Measurements from ENCODE around the gene ZZZ3. TPM values are rescaled to one million over a fixed set of nuclear protein-coding genes. Genes with fewer than 3 reads are reported as not detected.

Gene ZZZ3
- total and polyA plus RNA-seq, 7 donors = 8.6 to 29.9 (median 25.0) TPM

DNA sequence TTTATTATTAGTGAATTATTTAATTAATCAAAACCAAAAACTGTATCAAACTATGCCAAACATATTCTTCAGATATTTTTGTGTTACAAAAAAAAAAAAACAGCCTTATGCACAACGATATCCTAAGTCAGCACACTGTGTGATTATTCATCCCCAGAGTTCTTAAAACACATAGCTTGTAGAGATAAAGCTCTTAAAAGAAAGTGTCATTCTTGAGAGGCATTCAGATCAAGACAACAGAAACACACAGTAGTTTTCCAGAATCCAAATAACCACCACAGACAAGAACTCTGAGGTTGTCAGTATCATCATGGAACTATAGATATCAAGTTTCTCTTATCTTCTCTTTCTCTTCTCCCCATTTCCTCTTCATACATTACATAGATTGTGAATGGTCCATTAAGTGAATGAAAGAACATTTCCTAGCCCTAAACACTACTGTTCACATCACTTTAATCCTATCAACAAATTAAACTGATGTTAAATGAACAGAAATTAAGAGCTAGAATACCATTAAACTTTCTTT lies 13.5 kb downstream of the ZZZ3 start:
- ATAC-seq (no peak), DNase-seq (no peak)
- Histone ChIP-seq H3K9me3 (no peaks in the 10 kb centered on the region), H3K36me3 (ENCODE audit: insufficient read depth in 1 of 2, low read depth in 1 of 2) (no peaks in the 10 kb centered on the region), H3K27ac (no peak overlapping the region), H3K4me3 (no peak overlapping the region), H3K27me3 (ENCODE audit: insufficient read depth in 3 of 3, low read length in 2 of 3) (no peaks in the 10 kb centered on the region), H3K4me1 (peaks cover 34% of the 10 kb centered on the region)
- TF ChIP-seq CTCF (IDR thresholded peaks at IDR 0.05) = no peak
- intact Hi-C loops (cut with DNase I) = no loop called here
- 36 to 47% (median 38%) methylated on average over 1 of the region's 1 CpG for WGBS, 3 donors

DNA sequence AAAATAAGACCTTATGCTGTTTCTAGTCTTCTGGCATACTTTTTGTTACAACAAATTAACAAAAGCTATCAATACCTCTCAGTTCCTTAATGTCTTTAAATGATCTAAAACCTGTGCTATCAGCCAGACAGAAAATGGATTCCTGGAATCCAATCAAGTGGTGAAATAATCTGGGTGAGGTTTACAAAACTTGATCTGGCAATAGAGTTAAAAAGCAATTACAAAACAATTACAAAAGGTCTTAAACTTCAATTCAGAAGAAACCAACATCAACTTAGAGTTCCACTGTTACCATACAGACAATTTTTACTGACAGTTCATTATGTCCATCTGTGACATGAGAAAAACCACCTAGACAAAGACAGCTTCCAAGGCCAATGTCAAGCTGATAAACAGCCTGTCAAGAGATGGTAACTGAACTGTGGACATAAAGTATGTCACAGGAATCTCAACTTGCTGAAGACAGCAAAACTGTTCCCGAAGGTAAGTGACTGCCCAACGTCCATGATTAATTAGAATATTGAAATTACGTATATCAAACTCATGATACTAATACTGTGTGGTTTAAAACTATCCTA lies 17.4 kb downstream of the ZZZ3 start:
- Histone ChIP-seq H3K4me1 (peaks cover 11% of the 10 kb centered on the region), H3K9me3 (no peaks in the 10 kb centered on the region), H3K27me3 (ENCODE audit: insufficient read depth in 3 of 3, low read length in 2 of 3) (no peaks in the 10 kb centered on the region), H3K36me3 (ENCODE audit: insufficient read depth in 1 of 2, low read depth in 1 of 2) (no peaks in the 10 kb centered on the region), H3K4me3 (no peak overlapping the region), H3K27ac (no peak overlapping the region)
- intact Hi-C loops (cut with DNase I) = no loop called here
- ATAC-seq (peak in 1 of 4 donors; percentile 28), DNase-seq (no peak)
- 51 to 66% (median 51%) methylated on average over 3 of the region's 3 CpGs for WGBS, 3 donors
- TF ChIP-seq CTCF (IDR thresholded peaks at IDR 0.05) = no peak

GRCh38 chr1:77661696-77662095 lies 20.8 kb downstream of the ZZZ3 start:
- intact Hi-C loops (cut with DNase I) = no loop called here

DNA sequence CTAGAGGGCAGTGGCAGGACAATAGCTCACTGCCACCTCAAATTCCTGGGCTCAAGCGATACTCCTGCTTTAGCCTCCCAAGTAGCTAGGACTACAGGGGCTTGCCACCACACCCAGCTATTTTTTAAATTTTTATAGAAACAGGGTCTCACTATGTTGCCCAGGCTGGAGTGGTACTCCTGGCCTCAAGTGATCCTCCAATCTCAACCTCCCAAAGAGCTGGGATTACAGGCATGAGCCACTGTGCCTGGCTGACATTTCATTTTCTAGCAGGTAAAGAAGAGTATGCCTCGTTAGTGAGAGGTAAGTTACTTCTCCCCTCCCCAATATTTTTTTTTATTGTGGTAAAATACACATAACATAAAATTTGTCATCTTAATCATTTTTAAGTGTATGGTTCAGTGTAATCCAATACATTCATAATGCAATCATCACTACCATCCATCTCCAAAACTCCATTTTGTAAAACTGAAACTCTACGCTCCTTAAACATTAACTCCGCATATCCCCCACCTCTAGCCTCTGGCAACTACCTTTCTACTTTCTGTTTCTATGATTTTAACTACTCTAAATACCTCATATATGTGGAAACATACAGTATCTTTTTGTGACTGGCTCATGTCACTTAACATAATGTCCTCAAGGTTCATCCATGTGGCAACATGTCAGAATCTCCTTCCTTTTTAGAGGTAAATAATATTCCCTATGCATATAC lies 22.4 kb downstream of the ZZZ3 start:
- WGBS, 3 donors = 72 to 99% (median 96%) methylated on average over 4 of the region's 4 CpGs
- ATAC-seq = no peak

More at GRCh38 chr1:77661696-77662095, 20.8 kb downstream of the ZZZ3 start:
- Histone ChIP-seq H3K36me3 (ENCODE audit: insufficient read depth in 1 of 2, low read depth in 1 of 2) (no peaks in the 10 kb centered on the region), H3K4me3 (no peak overlapping the region), H3K27ac (no peak overlapping the region), H3K9me3 (no peaks in the 10 kb centered on the region), H3K4me1 (peaks cover 6% of the 10 kb centered on the region), H3K27me3 (ENCODE audit: insufficient read depth in 3 of 3, low read length in 2 of 3) (no peaks in the 10 kb centered on the region)
- TF ChIP-seq CTCF (IDR thresholded peaks at IDR 0.05) = no peak
- WGBS, 3 donors = 86 to 89% (median 87%) methylated on average over 4 of the region's 4 CpGs
- ATAC-seq = no peak
- DNase-seq = no peak

More for the DNA sequence above, 22.4 kb downstream of the ZZZ3 start:
- intact Hi-C loops (cut with DNase I) = no loop called here
- no peak for TF ChIP-seq CTCF (IDR thresholded peaks at IDR 0.05)
- Histone ChIP-seq H3K4me1 (no peaks in the 10 kb centered on the region), H3K4me3 (no peak overlapping the region), H3K36me3 (ENCODE audit: insufficient read depth in 1 of 2, low read depth in 1 of 2) (no peaks in the 10 kb centered on the region), H3K9me3 (no peaks in the 10 kb centered on the region), H3K27ac (no peak overlapping the region), H3K27me3 (ENCODE audit: insufficient read depth in 3 of 3, low read length in 2 of 3) (no peaks in the 10 kb centered on the region)
- no peak for DNase-seq

Data from psoas muscle (tissue), 8 donors.